Measurements from ENCODE around the gene LIN37. TPM values are rescaled to one million over a fixed set of nuclear protein-coding genes. Genes with fewer than 3 reads are reported as not detected.
A peak's percentile ranks its signal among the peaks of the same experiment; 100 is the strongest.

LIN37 gene
- total RNA-seq, 4 donors from 2014 or later, result 14.8 to 19.5 (median 16.6) TPM

DNA sequence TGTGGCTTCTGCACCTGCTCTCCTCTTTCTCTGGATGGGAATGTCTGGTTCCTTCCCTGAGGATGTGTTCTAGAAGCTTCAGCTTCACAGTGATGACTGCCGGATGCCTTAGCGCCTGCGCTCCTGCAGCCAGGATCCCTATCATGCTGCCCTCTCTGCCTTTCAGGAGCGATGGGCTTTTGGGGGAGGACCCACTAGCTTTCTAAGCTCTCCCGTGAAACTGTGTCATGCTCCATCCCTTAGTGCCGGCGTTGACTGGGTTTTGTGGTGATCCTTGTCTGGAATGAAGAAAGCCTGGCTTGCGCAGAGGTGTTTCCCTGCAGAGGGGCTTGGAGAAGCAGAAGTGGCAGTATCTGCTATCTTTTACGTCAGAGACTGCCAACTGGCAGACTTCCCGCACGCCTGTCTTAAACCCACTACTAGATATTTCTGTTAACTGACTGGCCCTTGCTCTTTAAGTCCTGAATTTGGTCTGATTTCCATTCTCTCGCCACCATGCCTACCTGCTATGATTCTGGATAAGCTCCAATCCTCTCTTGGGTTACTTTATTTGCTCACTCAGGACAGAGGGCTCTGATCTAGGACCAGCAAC, 34.4 kb upstream of the LIN37 start:
- intact Hi-C loops (cut with DNase I; ENCODE audit: low total_unique reads) (loop anchor here (5.0 kb wide), 1 partner anchor 63 kb away; the partner anchor contains the start of gene ARHGAP33), in situ Hi-C loops (cut with MboI; ENCODE audit: low sequenced_read_pairs in 4 of 4) (loop anchor here in 3 of 4 donors (10.0 to 25.0 kb wide), 3 partner anchors 169 to 221 kb away; partner anchors contain the start of genes TMEM147 (in 2 of the 3), GAPDHS (in 1 of the 3), LRFN3 (in 1 of the 3) and SBSN (in 1 of the 3))
- DNase-seq (no peak), ATAC-seq (no peak)
- peaks cover 13 to 17% of the 10 kb centered on the region in 2 donors for H3K4me1 ChIP-seq
- H3K27ac ChIP-seq, result no peak overlapping the region
- H3K9me3 ChIP-seq, result no peaks in the 10 kb centered on the region
- H3K36me3 ChIP-seq, result no peaks in the 10 kb centered on the region
- no peaks in the 10 kb centered on the region for H3K27me3 ChIP-seq
- H3K4me3 ChIP-seq, result no peak overlapping the region
- TF ChIP-seq POLR2A (IDR thresholded peaks at IDR 0.05), result no peak
- TF ChIP-seq, protein P1, sequence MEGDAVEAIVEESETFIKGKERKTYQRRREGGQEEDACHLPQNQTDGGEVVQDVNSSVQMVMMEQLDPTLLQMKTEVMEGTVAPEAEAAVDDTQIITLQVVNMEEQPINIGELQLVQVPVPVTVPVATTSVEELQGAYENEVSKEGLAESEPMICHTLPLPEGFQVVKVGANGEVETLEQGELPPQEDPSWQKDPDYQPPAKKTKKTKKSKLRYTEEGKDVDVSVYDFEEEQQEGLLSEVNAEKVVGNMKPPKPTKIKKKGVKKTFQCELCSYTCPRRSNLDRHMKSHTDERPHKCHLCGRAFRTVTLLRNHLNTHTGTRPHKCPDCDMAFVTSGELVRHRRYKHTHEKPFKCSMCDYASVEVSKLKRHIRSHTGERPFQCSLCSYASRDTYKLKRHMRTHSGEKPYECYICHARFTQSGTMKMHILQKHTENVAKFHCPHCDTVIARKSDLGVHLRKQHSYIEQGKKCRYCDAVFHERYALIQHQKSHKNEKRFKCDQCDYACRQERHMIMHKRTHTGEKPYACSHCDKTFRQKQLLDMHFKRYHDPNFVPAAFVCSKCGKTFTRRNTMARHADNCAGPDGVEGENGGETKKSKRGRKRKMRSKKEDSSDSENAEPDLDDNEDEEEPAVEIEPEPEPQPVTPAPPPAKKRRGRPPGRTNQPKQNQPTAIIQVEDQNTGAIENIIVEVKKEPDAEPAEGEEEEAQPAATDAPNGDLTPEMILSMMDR (IDR thresholded peaks at IDR 0.05 in 4 of 5, conservative IDR thresholded peaks at IDR 0.05 in 1 of 5), result no peak

- peaks cover 20 to 25% of the 10 kb centered on the region in 2 donors for H3K4me1 ChIP-seq
- intact Hi-C loops (cut with DNase I; ENCODE audit: low total_unique reads) (loop anchor here (5.0 kb wide), 1 partner anchor 63 kb away; the partner anchor contains the start of gene ARHGAP33), in situ Hi-C loops (cut with MboI; ENCODE audit: low sequenced_read_pairs in 4 of 4) (loop anchor here in 3 of 4 donors (10.0 to 25.0 kb wide), 3 partner anchors 170 to 220 kb away; partner anchors contain the start of genes TMEM147 (in 2 of the 3), GAPDHS (in 1 of the 3), LRFN3 (in 1 of the 3) and SBSN (in 1 of the 3))
- H3K36me3 ChIP-seq, result peaks cover 0 to under 1% of the 10 kb centered on the region in 2 donors
- no peak for DNase-seq
- peak overlapping the region in 1 of 4 donors; percentile 89 for H3K27ac ChIP-seq
- H3K4me3 ChIP-seq, result no peak overlapping the region
- ATAC-seq, result no peak
- no peaks in the 10 kb centered on the region for H3K9me3 ChIP-seq
- TF ChIP-seq, protein P1 (IDR thresholded peaks at IDR 0.05 in 4 of 5, conservative IDR thresholded peaks at IDR 0.05 in 1 of 5), result no peak
- no peak for TF ChIP-seq POLR2A (IDR thresholded peaks at IDR 0.05)
- no peaks in the 10 kb centered on the region for H3K27me3 ChIP-seq
These were observed 33.6 kb upstream of the LIN37 start for GRCh38 chr19:35714601-35715354.

- ATAC-seq (no peak), DNase-seq (no peak)
- Histone ChIP-seq H3K27me3 (no peaks in the 10 kb centered on the region), H3K36me3 (peaks cover 0 to 6% of the 10 kb centered on the region in 2 donors), H3K4me1 (peaks cover 21 to 25% of the 10 kb centered on the region in 2 donors), H3K27ac (peak overlapping the region in 3 of 4 donors; percentile 84 to 94 (median 89)), H3K9me3 (no peaks in the 10 kb centered on the region), H3K4me3 (peak overlapping the region in 3 of 4 donors; percentile 94 to 99 (median 97))
- in situ Hi-C loops (cut with MboI; ENCODE audit: low sequenced_read_pairs in 4 of 4) (loop anchor here in 3 of 4 donors (10.0 to 25.0 kb wide), 3 partner anchors 171 to 219 kb away; partner anchors contain the start of genes TMEM147 (in 2 of the 3), GAPDHS (in 1 of the 3), LRFN3 (in 1 of the 3) and SBSN (in 1 of the 3)), intact Hi-C loops (cut with DNase I; ENCODE audit: low total_unique reads) (no loop called here)
- TF ChIP-seq, protein P1 (IDR thresholded peaks at IDR 0.05 in 4 of 5, conservative IDR thresholded peaks at IDR 0.05 in 1 of 5), result no peak
These were observed 33.0 kb upstream of the LIN37 start for GRCh38 chr19:35715355-35715809.

GRCh38 chr19:35715981-35716800, 32.2 kb upstream of the LIN37 start:
- TF ChIP-seq POLR2A (IDR thresholded peaks at IDR 0.05), result peak in 1 of 2 donors; percentile 34
- TF ChIP-seq, protein P1 (IDR thresholded peaks at IDR 0.05 in 4 of 5, conservative IDR thresholded peaks at IDR 0.05 in 1 of 5), result no peak
- in situ Hi-C loops (cut with MboI; ENCODE audit: low sequenced_read_pairs in 4 of 4), result loop anchor here in 3 of 4 donors (10.0 to 25.0 kb wide), 3 partner anchors 171 to 219 kb away; partner anchors contain the start of genes TMEM147 (in 2 of the 3), GAPDHS (in 1 of the 3), LRFN3 (in 1 of the 3) and SBSN (in 1 of the 3)
- peaks cover 21 to 25% of the 10 kb centered on the region in 2 donors for H3K4me1 ChIP-seq
- no peaks in the 10 kb centered on the region for H3K27me3 ChIP-seq
- ATAC-seq (peak; percentile 18 to 25), DNase-seq (peak in 1 of 2 donors; percentile 29)
- H3K36me3 ChIP-seq, result peaks cover 0 to 15% of the 10 kb centered on the region in 2 donors
- H3K4me3 ChIP-seq, result peak overlapping the region; percentile 92 to 99 (median 96)
- peak overlapping the region; percentile 84 to 95 (median 92) for H3K27ac ChIP-seq
- intact Hi-C loops (cut with DNase I; ENCODE audit: low total_unique reads), result loop anchor here (1.0 to 2.0 kb wide), 3 partner anchors 67 to 167 kb away; partner anchors contain the start of genes COX6B1 and HAUS5
- no peaks in the 10 kb centered on the region for H3K9me3 ChIP-seq
